Bone marrow (tissue), 2 donors: ENCODE results near the gene INKA2.
A peak's percentile ranks its signal among the peaks of the same experiment; 100 is the strongest.

Experiments used
- DNase-seq, 2 donors: peaks; one replicate each; lab custom pipeline; 2025; lab: John Stamatoyannopoulos, UW

Gene INKA2

GRCh38 chr1:111733183-111733991 is 5.8 kb downstream of the INKA2 start:
- peak; percentile 61 to 86 for DNase-seq

- DNase-seq = no peak
Observed at GRCh38 chr1:111732718-111733117, 6.5 kb downstream of the INKA2 start.

DNA sequence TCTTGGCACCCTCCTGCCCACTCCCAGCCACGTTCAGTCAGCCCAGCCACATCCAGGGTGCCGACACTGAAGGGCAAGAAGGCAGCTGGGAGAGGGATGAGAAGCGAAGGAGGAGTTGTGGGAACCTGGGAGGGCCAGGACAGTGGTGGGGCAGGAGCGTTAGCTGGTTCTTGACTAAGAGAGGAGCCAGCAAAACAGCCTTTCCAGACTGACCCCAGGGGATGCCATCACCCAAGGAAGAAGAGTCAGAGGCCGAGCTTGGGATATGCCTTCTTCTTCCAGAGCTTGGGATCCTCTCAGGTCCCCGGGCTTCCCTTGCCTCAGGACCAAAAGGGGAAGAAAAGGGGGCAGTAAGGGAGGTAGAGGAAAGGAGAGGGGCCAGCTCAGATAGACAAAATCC is 7.2 kb downstream of the INKA2 start:
- no peak for DNase-seq

- no peak for DNase-seq
Observed at GRCh38 chr1:111730706-111731105, 8.5 kb downstream of the INKA2 start.

GRCh38 chr1:111729946-111730681 is 9.1 kb downstream of the INKA2 start:
- DNase-seq = no peak

DNA sequence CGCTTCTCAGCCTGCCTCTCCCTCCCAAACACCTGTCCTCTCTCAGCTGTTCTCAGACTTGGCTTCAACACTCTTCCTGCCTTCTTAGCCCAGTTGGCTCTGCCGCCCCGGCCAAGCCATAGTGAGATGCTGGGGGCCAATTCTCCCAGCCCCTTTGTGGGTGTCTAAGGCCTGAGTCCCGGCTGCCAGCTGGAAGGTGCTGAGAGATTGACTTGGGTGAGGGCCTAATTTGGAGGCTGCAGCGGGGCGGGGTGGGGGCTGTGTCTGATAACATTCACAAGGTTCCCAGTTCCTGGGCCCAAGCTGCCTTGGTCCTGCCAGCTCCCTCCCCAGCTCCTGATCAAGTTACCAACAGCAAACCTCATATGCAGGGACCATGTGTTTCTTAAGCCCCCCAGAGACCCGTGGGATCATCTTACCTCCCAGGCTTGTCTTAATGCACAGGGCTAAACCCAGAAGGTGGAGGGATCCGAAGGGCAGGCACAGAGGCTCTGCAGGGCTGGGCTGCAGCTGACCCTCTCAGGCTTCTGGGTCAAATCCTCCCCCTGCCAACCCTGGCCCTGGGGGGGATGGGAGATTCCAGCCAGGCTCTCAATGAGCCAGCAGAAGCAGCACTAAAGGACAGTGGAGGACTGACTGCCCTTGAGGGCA is 9.8 kb downstream of the INKA2 start:
- DNase-seq = no peak

- no peak for DNase-seq
Observed at GRCh38 chr1:111727056-111727455, 12.1 kb downstream of the INKA2 start.

DNA sequence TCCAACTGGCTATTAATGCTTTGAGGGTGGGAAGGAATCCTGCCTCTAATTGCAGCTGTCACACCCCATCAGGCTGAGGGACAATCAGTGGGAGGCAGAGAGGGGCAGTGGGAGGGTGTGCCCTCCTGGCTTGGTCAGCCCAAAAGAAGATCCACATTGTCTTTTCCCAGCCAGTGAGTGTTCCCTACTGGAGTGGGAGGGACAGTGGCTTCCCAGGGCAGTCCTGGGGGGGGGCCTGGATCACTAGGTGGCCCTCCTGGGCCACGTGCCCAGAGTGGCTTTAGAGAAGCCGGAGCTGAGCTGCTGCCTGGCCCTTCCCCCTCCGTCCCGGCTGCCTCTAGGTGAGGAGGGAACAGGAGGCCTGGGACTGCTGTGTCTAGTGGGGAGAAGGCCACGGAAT is 14.0 kb downstream of the INKA2 start:
- DNase-seq = no peak

GRCh38 chr1:111723871-111724270 is 15.3 kb downstream of the INKA2 start:
- no peak for DNase-seq

- DNase-seq = no peak
Observed at GRCh38 chr1:111723091-111723806, 15.9 kb downstream of the INKA2 start.

DNA sequence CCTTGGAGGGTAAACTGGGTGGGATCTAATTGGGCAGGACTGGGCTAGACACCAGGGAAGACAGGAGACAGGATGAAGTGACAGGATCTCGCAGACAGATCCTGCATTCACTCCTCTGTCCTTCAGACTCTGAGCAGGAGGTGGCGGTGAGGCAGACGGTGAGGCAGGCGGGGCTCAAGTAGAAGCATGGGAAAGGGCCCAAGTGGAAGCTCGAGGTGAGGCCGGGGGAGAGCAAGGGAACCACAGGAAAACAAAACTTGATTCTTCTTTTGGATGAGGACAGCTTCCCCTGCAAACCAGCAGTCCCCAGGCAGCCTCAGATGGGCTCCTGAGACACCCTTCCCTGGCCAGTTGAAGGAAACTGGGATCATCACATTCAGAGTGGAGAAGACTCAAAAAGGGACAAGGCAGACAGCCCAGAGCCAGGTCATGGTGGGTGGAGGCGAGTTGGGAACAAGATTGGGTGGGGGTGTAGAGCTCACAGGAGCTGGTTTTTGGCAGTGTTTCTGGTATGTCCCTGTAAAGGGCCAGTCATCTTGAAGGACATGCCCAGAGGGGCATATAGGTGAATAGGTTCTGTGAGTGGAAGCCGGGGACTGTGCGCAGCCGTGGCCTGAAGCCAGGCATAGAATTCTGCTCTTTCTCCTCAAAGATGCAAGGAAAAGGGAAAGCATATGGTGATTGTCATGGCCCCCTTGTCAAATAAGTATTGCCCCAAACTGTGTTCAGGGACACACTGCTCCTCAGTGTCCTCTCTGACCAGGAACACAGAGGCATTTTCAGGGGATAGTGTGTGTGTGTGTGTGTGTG is 18.0 kb downstream of the INKA2 start:
- DNase-seq = no peak

DNA sequence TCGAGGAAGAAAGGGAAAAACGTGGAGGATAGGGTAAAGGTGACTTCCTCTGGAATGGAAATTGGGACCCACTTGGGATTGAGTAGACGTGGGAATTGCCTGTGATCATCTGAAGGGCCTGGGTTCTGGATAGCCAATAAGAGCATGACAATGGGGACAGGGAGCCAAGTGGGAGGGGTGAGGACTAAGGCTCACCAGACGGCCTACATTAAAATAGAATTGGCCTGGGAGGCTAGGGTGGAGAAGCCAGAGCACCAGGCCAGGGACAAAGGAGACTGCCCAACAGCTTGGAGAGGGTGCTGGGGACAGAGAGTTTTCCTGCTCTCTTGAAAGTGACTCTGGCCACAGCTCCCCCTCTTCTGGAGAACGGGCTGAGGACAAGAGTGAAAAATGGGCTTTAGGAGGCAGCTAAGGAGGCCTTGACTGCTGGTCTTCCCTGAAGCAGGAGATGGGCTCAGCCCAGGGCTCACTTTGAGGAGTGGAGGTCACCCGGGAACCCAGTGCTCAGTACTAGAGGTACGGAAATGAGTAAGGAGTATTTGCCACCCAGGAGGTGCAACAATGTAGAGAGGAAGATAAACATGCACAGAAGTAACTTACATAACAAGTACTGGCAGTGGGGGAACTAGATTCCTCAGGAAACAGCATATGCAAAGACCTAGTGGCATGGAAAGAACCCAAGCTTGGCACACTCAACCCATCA is 18.8 kb downstream of the INKA2 start:
- no peak for DNase-seq

GRCh38 chr1:111719674-111720132 is 19.5 kb downstream of the INKA2 start:
- DNase-seq = no peak

DNA sequence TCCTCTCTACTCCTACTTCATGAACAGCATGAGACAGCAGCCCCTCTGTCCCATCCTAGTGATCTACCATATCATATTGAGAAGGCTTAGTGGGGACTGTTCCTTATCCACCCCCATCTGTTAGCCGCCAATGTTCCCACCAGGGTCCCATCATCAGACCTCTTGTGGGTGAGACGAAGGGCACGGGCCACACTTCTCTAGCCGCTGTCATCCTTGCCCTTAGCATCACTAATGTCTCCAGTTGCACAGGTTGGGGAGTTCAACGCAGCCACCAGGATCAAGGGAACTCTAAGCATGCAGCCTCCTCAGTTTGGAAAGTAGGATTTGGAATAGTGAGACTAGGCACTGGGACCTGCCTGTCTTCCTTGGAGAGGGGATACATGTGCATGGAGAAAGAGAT is 20.1 kb downstream of the INKA2 start:
- no peak for DNase-seq

GRCh38 chr1:111717450-111717849 is 21.7 kb downstream of the INKA2 start:
- no peak for DNase-seq

GRCh38 chr1:111716333-111716732 is 22.9 kb downstream of the INKA2 start:
- DNase-seq = no peak

DNA sequence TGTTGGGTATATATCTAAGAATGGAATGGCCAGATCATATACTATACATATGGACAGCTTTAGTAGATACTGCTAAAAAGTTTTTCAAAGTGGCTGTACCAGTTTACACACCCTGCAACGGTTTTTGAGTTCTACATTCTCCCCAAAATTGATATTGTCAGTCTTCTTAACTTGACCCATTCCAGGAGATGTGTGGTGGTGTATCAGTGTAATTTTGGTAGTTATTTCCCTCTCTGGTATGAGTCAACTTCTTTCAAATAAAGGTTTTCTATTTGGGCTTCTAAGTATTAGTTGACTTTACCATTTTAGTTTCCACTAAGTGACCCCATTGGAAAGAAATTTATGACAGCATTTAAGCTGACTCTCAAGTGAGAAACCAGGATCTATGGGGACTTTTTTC is 29.2 kb downstream of the INKA2 start:
- DNase-seq = no peak

DNA sequence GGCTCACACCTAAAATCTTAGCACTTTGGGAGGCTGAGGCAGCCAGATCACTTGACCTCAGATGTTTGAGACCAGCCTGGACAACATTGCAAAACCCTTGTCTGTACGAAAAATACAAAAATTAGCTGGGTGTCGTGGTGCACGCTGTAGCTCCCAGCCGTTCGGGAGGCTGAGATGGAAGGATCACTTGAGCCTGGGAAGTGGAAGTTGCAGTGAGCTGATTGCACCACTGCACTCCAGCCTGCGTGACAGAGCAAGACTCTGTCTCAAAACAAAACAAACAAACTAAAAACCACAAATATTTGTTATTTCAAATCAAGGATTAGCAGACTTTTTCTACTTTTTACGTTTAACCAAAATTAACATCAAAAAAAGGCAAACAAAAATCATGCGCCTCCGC is 31.3 kb downstream of the INKA2 start:
- DNase-seq = no peak

DNA sequence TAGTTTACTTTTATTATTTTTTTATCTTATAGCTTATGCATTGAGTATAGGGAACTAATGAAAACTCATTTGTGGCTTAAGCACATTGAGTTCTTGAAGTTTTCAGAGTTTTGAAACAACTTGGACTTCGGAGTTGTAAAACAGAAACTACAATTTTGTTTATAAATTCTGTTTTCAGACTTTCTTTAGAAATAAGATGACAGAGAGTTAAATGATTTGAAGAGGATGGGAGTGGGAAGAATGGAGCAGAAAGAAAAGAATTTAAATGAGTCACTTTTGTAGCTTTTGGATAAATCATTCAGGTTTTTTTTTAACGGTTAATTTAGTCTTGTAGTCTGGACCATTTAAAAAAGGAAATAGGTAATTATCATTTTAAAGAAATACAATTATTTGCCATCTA is 32.3 kb downstream of the INKA2 start:
- no peak for DNase-seq

DNA sequence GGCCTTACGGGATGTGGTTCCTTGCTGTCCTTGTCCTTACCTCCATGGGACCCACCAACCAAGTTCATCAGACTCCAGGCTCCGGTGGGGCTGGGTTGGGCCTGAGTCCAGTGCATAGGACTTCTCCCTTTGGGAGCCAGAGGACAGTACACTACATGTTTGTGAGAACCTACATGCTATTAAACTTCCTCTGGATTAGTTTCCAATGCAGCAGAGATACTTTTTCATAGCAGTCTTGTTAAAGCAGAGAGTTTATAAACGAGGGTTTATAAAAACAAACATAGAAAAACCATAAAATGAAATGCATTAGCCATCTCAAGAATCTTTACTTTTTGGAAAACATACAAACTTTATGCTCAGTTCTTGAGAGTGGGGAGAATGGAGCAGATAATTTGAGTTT is 33.4 kb downstream of the INKA2 start:
- no peak for DNase-seq

DNA sequence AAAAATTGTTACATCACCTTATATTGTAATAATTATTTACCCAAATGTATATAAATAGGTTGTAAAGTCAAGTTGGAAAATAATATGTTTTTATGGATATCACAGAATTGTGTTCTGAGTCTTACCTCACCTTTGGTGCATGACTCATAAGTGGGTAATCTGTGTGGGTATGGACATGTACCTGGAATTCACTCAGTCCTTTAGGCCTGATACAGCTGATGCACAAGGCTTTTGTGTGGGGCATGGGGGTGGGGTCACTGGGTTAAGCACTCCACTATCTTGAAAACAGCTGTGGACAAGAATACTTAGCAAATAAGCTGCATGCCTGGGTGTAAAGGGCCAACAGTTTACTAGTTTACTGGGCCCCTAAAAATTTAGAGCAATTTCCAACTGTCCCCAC is 34.4 kb downstream of the INKA2 start:
- DNase-seq = no peak
